GM12878 (cell line): ENCODE measurements around the gene SPATS2L. TPM values are rescaled to one million over a fixed set of nuclear protein-coding genes. Genes with fewer than 3 reads are reported as not detected.

Experiments
- CHD2 ChIP-seq: IDR thresholded peaks from 2 replicates; pipeline ENCODE4 v1.6.1; 2011; ENCODE audit warnings: low read depth, low read length, improper control_type of control experiment, borderline replicate concordance
- IKZF1 ChIP-seq: fragments of 450-650 bp; conservative IDR thresholded peaks from 2 replicates; pipeline ENCODE4 v1.6.1; 2017; ENCODE audit warnings: antibody characterized with exemption, mild to moderate bottlenecking
- PML ChIP-seq: IDR thresholded peaks from 2 replicates; pipeline ENCODE4 v1.6.1; 2012; ENCODE audit warnings: low read length, inconsistent platforms
- RAD51 ChIP-seq: fragments of 450-650 bp; IDR thresholded peaks from 2 replicates; pipeline ENCODE4 v1.6.1; 2016; ENCODE audit warnings: moderate library complexity, mild to moderate bottlenecking, inconsistent platforms
- SMARCA5 ChIP-seq: fragments of 450-650 bp; IDR thresholded peaks from 2 replicates; pipeline ENCODE4 v1.6.1; 2017; ENCODE audit warnings: mild to moderate bottlenecking
- SREBF2 ChIP-seq: IDR thresholded peaks from 2 replicates; pipeline ENCODE4 v1.6.1; 2012; ENCODE audit warnings: mild to moderate bottlenecking, low read length
- SUZ12 ChIP-seq: fragments of 200-600 bp; sonication (generic); IDR thresholded peaks from one replicate; pipeline ENCODE4 v1.6.1; 2018; ENCODE audit warnings: antibody characterized with exemption, mild to moderate bottlenecking; ENCODE audit not compliant: unreplicated experiment
- TCF3 ChIP-seq: IDR thresholded peaks from 2 replicates; pipeline ENCODE4 v1.6.1; 2012; ENCODE audit warnings: low read depth, mild to moderate bottlenecking, low read length, borderline replicate concordance; ENCODE audit not compliant: insufficient read depth
- TCF7 ChIP-seq: IDR thresholded peaks from 2 replicates; pipeline ENCODE4 v1.6.1; 2014; ENCODE audit warnings: antibody characterized with exemption, borderline replicate concordance
- ZZZ3 ChIP-seq: IDR thresholded peaks from 2 replicates; pipeline ENCODE4 v1.6.1; 2011; ENCODE audit warnings: low read depth; ENCODE audit not compliant: control insufficient read depth, insufficient read length
- polyA plus RNA-seq, 11 experiments: library from polyadenylated mRNA; depleted of rRNA in 4 of 11; unstranded in 6 of 11; stranded (reverse) in 5 of 11; fragments of >200 nt; fragmentation: Nextera tagmentation in 4 of 11; fragmentation: Illumina TruSeq in 1 of 11; extraction: Ambion mirVana in 4 of 11; extraction: Trizol in 1 of 11; gene quantifications; 1 replicate in 1 of 11; 2 replicates in 10 of 11; pipeline versions ENCODE4 v1.2.1 to v1.2.3, GENCODE V29; 2011 to 2016; ENCODE audit warnings: inconsistent platforms in 2 of 11, missing spikeins in 2 of 11, low read depth in 1 of 11
- total RNA-seq, 4 experiments: library from RNA; depleted of rRNA in 3 of 4; stranded (reverse); fragments of >200 nt in 3 of 4; fragmentation: Illumina TruSeq in 1 of 4; extraction: Trizol in 1 of 4; gene quantifications; 2 replicates each; pipeline versions ENCODE4 v1.2.1 to v1.2.3, GENCODE V29; 2013 to 2021
- TF ChIP-seq, protein P1 (sequence below): fragments of 450-650 bp; IDR thresholded peaks from 2 replicates; pipeline ENCODE4 v1.6.1; 2017; ENCODE audit warnings: mild to moderate bottlenecking
- TF ChIP-seq, protein P2 (sequence below): fragments of 450-650 bp; IDR thresholded peaks from 2 replicates; pipeline ENCODE4 v1.6.1; 2017; ENCODE audit warnings: mild to moderate bottlenecking, low read depth, inconsistent platforms; ENCODE audit not compliant: poor library complexity, severe bottlenecking
- TF ChIP-seq, protein P3 (sequence below): IDR thresholded peaks from 2 replicates; pipeline ENCODE4 v1.6.1; 2012; ENCODE audit warnings: low read depth, low read length, improper control_type of control experiment

Gene SPATS2L
- total and polyA plus RNA-seq, 10 of the 15 experiments (the other 5 are each of a cell fraction or from before 2014, with no cell fraction given), result 5.2 to 30.0 (median 20.1) TPM

- TF ChIP-seq, protein P1, sequence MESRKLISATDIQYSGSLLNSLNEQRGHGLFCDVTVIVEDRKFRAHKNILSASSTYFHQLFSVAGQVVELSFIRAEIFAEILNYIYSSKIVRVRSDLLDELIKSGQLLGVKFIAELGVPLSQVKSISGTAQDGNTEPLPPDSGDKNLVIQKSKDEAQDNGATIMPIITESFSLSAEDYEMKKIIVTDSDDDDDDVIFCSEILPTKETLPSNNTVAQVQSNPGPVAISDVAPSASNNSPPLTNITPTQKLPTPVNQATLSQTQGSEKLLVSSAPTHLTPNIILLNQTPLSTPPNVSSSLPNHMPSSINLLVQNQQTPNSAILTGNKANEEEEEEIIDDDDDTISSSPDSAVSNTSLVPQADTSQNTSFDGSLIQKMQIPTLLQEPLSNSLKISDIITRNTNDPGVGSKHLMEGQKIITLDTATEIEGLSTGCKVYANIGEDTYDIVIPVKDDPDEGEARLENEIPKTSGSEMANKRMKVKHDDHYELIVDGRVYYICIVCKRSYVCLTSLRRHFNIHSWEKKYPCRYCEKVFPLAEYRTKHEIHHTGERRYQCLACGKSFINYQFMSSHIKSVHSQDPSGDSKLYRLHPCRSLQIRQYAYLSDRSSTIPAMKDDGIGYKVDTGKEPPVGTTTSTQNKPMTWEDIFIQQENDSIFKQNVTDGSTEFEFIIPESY, result no peak
- TF ChIP-seq TCF3 (no peak), ZZZ3 (no peak), PML (0 out of 2 replicates have a peak, but pooled peaks have one; percentile 50), CHD2 (no peak), SUZ12 (no peak), IKZF1 (no peak), TCF7 (no peak), SREBF2 (no peak), RAD51 (0 out of 2 replicates have a peak, but pooled peaks have one; percentile 21), SMARCA5 (no peak)
- TF ChIP-seq, protein P2, sequence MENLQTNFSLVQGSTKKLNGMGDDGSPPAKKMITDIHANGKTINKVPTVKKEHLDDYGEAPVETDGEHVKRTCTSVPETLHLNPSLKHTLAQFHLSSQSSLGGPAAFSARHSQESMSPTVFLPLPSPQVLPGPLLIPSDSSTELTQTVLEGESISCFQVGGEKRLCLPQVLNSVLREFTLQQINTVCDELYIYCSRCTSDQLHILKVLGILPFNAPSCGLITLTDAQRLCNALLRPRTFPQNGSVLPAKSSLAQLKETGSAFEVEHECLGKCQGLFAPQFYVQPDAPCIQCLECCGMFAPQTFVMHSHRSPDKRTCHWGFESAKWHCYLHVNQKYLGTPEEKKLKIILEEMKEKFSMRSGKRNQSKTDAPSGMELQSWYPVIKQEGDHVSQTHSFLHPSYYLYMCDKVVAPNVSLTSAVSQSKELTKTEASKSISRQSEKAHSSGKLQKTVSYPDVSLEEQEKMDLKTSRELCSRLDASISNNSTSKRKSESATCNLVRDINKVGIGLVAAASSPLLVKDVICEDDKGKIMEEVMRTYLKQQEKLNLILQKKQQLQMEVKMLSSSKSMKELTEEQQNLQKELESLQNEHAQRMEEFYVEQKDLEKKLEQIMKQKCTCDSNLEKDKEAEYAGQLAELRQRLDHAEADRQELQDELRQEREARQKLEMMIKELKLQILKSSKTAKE, result peak; percentile 41
- TF ChIP-seq, protein P3, sequence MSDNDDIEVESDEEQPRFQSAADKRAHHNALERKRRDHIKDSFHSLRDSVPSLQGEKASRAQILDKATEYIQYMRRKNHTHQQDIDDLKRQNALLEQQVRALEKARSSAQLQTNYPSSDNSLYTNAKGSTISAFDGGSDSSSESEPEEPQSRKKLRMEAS, result no peak
Observed at GRCh38 chr2:200525551-200525881, 219.0 kb downstream of the SPATS2L start (continued).
